Measurements from ENCODE around the gene PIGW. TPM values are rescaled to one million over a fixed set of nuclear protein-coding genes. Genes with fewer than 3 reads are reported as not detected.
A peak's percentile ranks its signal among the peaks of the same experiment; 100 is the strongest.

Gene PIGW
- total RNA-seq, 4 donors from 2014 or later = 2.7 to 5.7 (median 3.4) TPM

- WGBS, 2 donors = 77 to 79% methylated on average over 1 of the region's 1 CpG
- H3K4me1 ChIP-seq = peaks cover 0 to 21% (median 0%) of the 10 kb centered on the region in 4 donors
- H3K27ac ChIP-seq = no peak overlapping the region
- TF ChIP-seq POLR2A (IDR thresholded peaks at IDR 0.05) (no peak), EP300 (IDR thresholded peaks at IDR 0.05) (no peak)
- H3K4me3 ChIP-seq = no peak overlapping the region
- no peak for DNase-seq (ENCODE audit: low spot score in 2 of 2)
- H3K27me3 ChIP-seq = no peaks in the 10 kb centered on the region
- peaks cover 0 to 5% (median 0%) of the 10 kb centered on the region in 4 donors for H3K9me3 ChIP-seq
- peaks cover 0 to 100% (median 23%) of the 10 kb centered on the region in 3 donors for H3K36me3 ChIP-seq
Measured at GRCh38 chr17:36493956-36494355, 40.8 kb upstream of the PIGW start.

GRCh38 chr17:36494674-36495073, 40.1 kb upstream of the PIGW start:
- H3K27me3 ChIP-seq = no peaks in the 10 kb centered on the region
- H3K4me1 ChIP-seq = peaks cover 0 to 23% (median 0%) of the 10 kb centered on the region in 4 donors
- H3K36me3 ChIP-seq = peaks cover 0 to 96% (median 23%) of the 10 kb centered on the region in 3 donors
- H3K9me3 ChIP-seq = peaks cover 0 to 5% (median 0%) of the 10 kb centered on the region in 4 donors
- TF ChIP-seq CTCF (IDR thresholded peaks at IDR 0.05) (no peak), POLR2A (IDR thresholded peaks at IDR 0.05) (no peak), EP300 (IDR thresholded peaks at IDR 0.05) (no peak)
- H3K4me3 ChIP-seq = no peak overlapping the region
- 82 to 83% methylated on average over 5 of the region's 5 CpGs for WGBS, 2 donors
- no peak for DNase-seq (ENCODE audit: low spot score in 2 of 2)
- H3K27ac ChIP-seq = no peak overlapping the region

- no peak for DNase-seq (ENCODE audit: low spot score in 2 of 2)
- Histone ChIP-seq H3K4me1 (peaks cover 0 to 23% (median 0%) of the 10 kb centered on the region in 4 donors), H3K4me3 (no peak overlapping the region), H3K9me3 (peaks cover 0 to 3% (median 0%) of the 10 kb centered on the region in 4 donors), H3K27me3 (no peaks in the 10 kb centered on the region), H3K27ac (no peak overlapping the region), H3K36me3 (peaks cover 0 to 91% (median 23%) of the 10 kb centered on the region in 3 donors)
- WGBS, 2 donors = 58 to 64% methylated on average over 3 of the region's 3 CpGs
- TF ChIP-seq EP300 (IDR thresholded peaks at IDR 0.05) = no peak
- TF ChIP-seq CTCF (IDR thresholded peaks at IDR 0.05) = no peak
- TF ChIP-seq POLR2A (IDR thresholded peaks at IDR 0.05) = no peak
Measured at GRCh38 chr17:36495076-36495578, 39.7 kb upstream of the PIGW start.

GRCh38 chr17:36496018-36496789, 38.6 kb upstream of the PIGW start:
- WGBS, 2 donors = 50 to 58% methylated on average over 9 of the region's 9 CpGs
- DNase-seq (ENCODE audit: low spot score in 2 of 2) = no peak

GRCh38 chr17:36498155-36498554, 36.6 kb upstream of the PIGW start:
- Histone ChIP-seq H3K4me3 (no peak overlapping the region), H3K9me3 (no peaks in the 10 kb centered on the region), H3K27ac (no peak overlapping the region), H3K4me1 (peaks cover 0 to 22% (median 0%) of the 10 kb centered on the region in 4 donors), H3K36me3 (peaks cover 0 to 84% (median 18%) of the 10 kb centered on the region in 3 donors), H3K27me3 (no peaks in the 10 kb centered on the region)
- WGBS, 2 donors = 64 to 66% methylated on average over 8 to 9 of the region's 9 CpGs
- TF ChIP-seq CTCF (IDR thresholded peaks at IDR 0.05) (no peak), EP300 (IDR thresholded peaks at IDR 0.05) (no peak), POLR2A (IDR thresholded peaks at IDR 0.05) (no peak)
- no peak for DNase-seq (ENCODE audit: low spot score in 2 of 2)

More at GRCh38 chr17:36496018-36496789, 38.6 kb upstream of the PIGW start:
- H3K36me3 ChIP-seq = peaks cover 0 to 87% (median 23%) of the 10 kb centered on the region in 3 donors
- TF ChIP-seq EP300 (IDR thresholded peaks at IDR 0.05) (no peak), CTCF (IDR thresholded peaks at IDR 0.05) (no peak), POLR2A (IDR thresholded peaks at IDR 0.05) (no peak)
- H3K27me3 ChIP-seq = no peaks in the 10 kb centered on the region
- H3K27ac ChIP-seq = peak overlapping the region in 2 of 4 donors; percentile 21 to 28
- H3K9me3 ChIP-seq = no peaks in the 10 kb centered on the region
- H3K4me1 ChIP-seq = peaks cover 0 to 21% (median 0%) of the 10 kb centered on the region in 4 donors
- no peak overlapping the region for H3K4me3 ChIP-seq

Data from tibial nerve (tissue), 4 donors.